NCI-H2171 treated with DMSO at 0.1 percent for 48 hours (cell line): Measurements from ENCODE around the gene ARFGEF2.
"Not testable (repeated sequence)": the region's sequence is repeated elsewhere in the genome, so short reads cannot be mapped to it uniquely, and the experiment has no call there.

ENCODE experiments used
- DNase-seq: peaks from one replicate; lab custom pipeline; 2025; lab: John Stamatoyannopoulos, UW

The ARFGEF2 gene

GRCh38 chr20:48999890-49000870 is 78.7 kb downstream of the ARFGEF2 start:
- no peak for DNase-seq

DNA sequence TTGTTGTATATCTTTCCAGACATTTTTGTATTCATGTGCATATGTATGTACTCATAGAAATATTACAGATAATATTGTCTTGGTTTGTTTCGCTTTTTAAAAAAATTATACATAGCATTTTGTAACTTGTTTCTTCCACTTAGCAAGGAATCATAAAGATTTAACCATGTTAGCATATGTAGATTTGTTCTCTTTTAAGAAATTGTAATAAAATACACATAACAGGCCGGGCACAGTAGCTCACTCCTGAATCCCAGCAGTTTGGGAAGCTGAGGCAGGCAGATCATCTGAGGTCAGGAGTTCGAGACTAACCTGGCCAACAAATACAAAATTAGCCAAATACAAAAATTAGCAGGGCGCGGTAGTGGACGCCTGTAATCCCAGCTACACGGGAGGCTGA is 80.2 kb downstream of the ARFGEF2 start:
- DNase-seq = no peak

- DNase-seq = no peak
Measured at GRCh38 chr20:49006446-49006980, 85.0 kb downstream of the ARFGEF2 start.

GRCh38 chr20:49009899-49010631 is 88.6 kb downstream of the ARFGEF2 start:
- DNase-seq = no peak

DNA sequence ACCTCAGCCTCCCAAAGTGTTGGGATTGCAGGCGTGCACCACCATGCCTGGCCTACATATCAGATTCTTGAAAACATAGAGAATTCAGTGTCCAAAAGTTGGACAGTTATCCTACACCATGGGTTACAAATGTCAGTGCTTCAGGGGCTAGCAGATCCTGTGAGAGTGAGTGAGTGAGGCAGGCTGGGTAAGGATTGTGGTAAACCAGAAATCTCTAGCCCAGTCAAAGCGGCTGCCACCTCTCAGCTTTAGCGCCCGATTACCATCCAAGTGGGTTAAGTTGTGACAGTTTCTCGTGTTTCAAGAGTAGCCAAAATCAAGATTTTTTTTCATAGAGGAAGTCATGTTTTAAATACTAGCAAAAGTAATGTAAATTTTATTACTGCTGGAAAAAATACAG is 102.7 kb downstream of the ARFGEF2 start:
- DNase-seq = no peak

DNA sequence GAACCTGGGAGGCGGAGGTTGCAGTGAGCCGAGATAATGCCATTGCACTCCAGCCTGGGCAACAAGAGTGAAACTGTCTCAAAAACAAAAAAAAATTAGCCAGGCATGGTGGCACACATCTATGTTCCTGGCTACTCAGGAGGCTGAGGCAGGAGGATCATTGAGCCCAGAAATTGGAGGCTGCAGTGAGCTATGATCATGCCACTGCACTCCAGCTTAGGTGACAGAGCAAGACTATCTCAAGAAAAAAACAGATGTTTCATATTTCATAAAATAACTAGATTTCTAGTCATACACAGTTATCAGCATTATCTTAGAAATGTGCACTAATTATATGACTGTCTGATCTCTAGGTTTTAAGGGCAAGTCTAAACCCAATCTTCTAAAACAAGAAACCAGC is 106.7 kb downstream of the ARFGEF2 start:
- not testable (repeated sequence) for DNase-seq

- peak; percentile 36 for DNase-seq
Measured at GRCh38 chr20:49028684-49029083, 107.2 kb downstream of the ARFGEF2 start.

- DNase-seq = no peak
Measured at GRCh38 chr20:49029203-49029602, 107.7 kb downstream of the ARFGEF2 start.

- DNase-seq = no peak
Measured at GRCh38 chr20:49030954-49031619, 109.6 kb downstream of the ARFGEF2 start.

DNA sequence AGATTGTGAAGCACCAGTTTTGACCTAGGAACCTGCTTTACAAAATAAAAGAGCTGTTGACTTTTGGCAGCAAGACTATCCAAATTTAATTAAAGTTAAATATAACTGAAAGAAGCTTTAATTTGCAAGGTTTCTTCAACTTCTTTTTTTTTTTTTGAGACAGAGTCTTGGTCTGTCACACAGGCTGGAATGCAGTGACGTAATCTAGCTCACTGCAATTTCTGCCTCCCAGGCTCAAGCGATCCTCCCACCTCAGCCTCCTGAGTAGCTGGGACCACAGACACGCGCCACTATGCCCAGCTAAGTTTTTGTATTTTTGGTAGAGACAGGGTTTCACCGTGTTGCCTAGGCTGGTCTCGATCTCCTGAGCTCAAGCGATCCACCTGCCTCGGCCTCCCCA is 110.9 kb downstream of the ARFGEF2 start:
- DNase-seq = no peak

- no peak for DNase-seq
Measured at GRCh38 chr20:49034070-49034732, 112.7 kb downstream of the ARFGEF2 start.

DNA sequence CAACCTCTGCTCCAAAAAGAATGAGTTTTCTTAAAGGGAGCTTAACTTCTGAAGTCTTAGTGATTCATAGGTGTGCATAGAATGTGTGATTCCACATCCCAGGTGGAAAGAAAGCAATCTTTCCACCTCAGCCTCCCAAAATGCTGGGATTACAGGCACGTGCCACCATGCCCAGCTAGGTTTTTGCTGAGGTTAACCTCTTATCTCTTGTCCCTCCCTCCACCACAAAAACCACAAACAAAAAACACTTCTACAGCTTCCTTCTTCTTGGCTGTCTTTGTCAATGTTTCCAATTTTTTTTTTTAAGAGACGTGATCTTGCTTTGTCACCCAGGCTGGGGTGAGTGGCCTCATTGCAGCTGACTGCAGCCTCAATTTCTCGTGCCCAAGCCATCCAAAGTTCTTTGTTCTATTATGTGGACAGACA is 116.5 kb downstream of the ARFGEF2 start:
- no peak for DNase-seq

- no peak for DNase-seq
Measured at GRCh38 chr20:49039854-49040253, 118.3 kb downstream of the ARFGEF2 start.

DNA sequence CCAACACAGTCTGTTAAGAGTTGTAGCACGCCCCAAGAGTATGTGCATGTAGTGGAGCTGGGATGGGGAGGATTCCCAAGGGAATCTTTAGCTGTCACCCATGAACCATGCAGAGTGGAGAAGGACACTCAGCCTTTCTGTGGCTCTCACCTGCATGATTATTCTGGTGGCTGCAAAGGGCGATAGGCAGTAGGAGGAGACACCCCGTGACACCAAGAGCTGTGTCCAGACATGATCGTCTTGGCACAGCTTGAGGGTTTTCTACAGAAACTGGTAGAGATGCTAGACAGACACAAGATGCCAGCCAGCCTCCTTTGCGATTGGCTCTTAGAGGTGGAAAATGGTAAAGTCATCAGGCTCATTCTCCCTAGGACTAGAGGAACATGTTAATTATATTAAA is 121.5 kb downstream of the ARFGEF2 start:
- no peak for DNase-seq

GRCh38 chr20:49045440-49046086 is 124.1 kb downstream of the ARFGEF2 start:
- no peak for DNase-seq

DNA sequence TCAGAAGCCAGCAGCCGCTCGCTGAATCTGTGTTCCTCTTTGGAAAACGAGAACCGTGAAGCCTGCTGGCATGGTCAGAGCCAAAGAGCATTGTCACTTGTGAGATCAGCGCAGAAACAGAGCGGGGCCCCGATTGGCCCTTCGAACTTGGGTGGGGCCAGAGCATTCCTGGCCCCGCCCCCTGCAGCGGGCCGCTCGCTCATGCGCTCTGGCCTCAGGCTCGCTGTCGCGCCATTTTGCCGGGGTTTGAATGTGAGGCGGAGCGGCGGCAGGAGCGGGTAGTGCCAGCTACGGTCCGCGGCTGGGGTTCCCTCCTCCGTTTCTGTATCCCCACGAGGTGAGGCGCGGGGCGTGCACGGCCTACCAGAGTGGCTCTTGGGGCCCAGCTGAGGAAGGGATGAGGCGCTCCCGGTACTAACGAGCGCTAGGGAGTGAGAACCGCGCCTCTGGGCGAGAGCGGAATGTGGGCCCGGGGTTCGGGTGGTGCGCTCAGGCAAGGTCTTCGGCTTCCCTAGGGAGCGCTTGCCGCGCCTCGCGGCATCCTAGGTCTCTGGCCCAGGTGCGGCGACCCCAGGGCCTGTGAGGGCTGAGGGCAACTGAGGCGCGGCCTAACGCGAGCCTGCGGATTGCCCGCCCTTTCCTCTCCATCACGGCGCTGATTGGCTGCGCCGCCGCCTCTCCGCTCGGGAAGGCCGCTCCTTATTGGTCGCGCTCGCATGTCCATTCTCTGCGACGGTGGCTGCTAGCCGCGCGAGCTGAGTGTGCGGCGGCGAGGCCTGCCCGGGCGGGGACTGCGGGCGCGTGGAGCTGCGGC is 124.8 kb downstream of the ARFGEF2 start, which contains the start of gene CSE1L:
Gene CSE1L, plus strand, starts transcription at position 226 of the 814 bp plus-strand sequence. CDS start 12,152 bp downstream, outside the sequence.
- DNase-seq = peak; percentile 98

- no peak for DNase-seq
Measured at GRCh38 chr20:49052334-49052733, 130.8 kb downstream of the ARFGEF2 start.

GRCh38 chr20:49054056-49054643 is 132.6 kb downstream of the ARFGEF2 start:
- DNase-seq = no peak

DNA sequence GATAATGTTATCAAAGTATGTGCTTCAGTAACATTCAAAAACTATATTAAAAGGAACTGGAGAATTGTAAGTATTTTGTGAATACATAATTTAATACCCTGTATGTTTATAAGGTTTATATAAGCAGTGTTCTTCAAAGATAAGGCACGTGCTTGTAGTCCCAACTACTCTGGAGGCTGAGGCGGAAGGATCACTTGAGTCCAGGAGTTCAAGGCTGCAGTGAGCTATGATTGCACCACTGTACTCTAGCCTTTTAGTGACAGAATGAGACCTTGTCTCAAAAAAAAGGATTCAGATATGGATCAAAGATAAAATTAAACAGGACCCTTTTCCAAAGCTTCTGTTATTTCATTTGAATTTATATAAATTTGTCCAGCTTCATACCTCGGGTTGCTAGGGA is 141.8 kb downstream of the ARFGEF2 start:
- no peak for DNase-seq

- no peak for DNase-seq
Measured at GRCh38 chr20:49074521-49074920, 153.0 kb downstream of the ARFGEF2 start.
